ENCODE measurements around the gene SF1.

SF1 gene

DNA sequence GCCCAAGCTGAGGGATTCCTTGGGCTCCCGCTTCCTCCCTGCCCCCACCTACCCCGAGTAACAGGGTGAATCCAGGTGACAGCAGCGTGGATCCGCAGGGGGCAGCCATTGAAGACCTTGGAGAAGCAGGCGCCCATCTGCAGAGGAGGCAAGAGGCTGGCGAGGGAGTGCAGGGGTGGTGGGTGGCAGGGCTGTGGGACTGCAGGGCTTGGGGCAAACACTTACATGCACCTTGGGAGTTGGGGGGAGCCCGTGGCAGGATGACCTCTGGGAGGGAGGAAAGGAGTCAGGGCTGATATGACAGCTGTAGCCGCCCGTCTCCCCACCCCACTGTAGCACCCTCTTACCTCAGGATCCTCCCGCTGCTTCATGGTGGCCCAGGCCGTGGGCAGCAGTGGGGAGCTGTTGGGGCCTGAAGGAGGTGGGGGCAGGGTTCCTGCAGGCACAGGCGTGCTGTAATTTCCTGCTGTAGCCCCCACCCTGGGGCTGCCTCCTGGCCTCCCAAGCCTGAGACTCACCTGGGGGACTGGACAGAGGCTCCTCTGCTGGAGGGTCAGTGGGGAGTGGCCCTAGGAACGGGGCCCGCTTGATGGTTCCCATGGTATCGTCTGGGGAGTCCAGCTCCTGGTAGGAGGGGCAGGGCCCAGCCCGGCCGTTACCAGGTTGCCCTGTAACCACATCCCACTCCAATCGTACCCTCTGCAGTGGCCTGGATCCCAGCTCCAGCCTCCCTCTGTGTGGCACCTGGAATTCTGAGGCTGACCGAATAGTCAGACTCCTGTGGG, 18.6 kb upstream of the SF1 start:
- Histone ChIP-seq H3K27me3 (ENCODE audit: insufficient read depth, poor library complexity, severe bottlenecking) (no peaks in the 10 kb centered on the region), H3K27ac (replicated peaks) (no peak overlapping the region)

DNA sequence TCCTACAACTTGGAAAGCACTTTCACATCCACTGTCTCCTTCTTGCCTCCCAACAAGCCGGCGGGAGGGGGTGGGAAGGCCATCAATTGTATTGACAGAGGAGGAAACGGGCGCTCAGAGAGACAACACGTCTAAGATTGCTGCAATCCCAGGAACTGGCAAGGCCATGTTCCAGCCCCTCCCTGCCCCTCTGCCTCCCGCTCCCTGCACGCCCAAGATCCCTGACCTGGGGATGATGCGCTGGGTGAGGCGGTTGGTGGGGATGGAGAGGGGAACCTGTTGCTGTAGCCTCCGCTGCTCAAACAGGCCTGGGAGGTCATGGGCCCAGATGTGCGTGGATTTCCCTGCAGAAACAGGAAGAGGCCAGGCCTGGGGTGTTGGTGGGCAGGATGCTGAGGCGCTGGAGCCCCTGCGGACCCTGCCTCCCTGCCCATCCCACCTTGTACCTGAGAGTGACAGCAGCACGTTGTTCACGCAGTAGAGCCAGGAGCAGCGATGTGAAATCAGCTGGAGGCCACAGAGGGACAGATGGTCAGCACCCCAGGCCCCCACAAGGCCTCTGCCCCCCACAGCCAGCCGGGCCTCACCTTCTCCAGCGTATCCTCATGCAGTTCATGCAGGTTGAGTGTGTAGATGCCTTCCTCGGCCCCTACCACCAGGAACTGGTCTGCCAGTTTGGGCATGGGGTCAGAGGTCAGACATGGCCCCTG, 17.9 kb upstream of the SF1 start:
- TF ChIP-seq SPI1 (IDR thresholded peaks at IDR 0.05; ENCODE audit: borderline replicate concordance, low read depth) (no peak), GABPA (IDR thresholded peaks at IDR 0.05; ENCODE audit: low read depth) (no peak), POLR2AphosphoS5 (IDR thresholded peaks at IDR 0.05; ENCODE audit: low read depth) (no peak)
- TF ChIP-seq, protein P1, sequence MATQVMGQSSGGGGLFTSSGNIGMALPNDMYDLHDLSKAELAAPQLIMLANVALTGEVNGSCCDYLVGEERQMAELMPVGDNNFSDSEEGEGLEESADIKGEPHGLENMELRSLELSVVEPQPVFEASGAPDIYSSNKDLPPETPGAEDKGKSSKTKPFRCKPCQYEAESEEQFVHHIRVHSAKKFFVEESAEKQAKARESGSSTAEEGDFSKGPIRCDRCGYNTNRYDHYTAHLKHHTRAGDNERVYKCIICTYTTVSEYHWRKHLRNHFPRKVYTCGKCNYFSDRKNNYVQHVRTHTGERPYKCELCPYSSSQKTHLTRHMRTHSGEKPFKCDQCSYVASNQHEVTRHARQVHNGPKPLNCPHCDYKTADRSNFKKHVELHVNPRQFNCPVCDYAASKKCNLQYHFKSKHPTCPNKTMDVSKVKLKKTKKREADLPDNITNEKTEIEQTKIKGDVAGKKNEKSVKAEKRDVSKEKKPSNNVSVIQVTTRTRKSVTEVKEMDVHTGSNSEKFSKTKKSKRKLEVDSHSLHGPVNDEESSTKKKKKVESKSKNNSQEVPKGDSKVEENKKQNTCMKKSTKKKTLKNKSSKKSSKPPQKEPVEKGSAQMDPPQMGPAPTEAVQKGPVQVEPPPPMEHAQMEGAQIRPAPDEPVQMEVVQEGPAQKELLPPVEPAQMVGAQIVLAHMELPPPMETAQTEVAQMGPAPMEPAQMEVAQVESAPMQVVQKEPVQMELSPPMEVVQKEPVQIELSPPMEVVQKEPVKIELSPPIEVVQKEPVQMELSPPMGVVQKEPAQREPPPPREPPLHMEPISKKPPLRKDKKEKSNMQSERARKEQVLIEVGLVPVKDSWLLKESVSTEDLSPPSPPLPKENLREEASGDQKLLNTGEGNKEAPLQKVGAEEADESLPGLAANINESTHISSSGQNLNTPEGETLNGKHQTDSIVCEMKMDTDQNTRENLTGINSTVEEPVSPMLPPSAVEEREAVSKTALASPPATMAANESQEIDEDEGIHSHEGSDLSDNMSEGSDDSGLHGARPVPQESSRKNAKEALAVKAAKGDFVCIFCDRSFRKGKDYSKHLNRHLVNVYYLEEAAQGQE (IDR thresholded peaks at IDR 0.05; ENCODE audit: insufficient replicate concordance, low read depth) = no peak
- TF ChIP-seq, protein P2, sequence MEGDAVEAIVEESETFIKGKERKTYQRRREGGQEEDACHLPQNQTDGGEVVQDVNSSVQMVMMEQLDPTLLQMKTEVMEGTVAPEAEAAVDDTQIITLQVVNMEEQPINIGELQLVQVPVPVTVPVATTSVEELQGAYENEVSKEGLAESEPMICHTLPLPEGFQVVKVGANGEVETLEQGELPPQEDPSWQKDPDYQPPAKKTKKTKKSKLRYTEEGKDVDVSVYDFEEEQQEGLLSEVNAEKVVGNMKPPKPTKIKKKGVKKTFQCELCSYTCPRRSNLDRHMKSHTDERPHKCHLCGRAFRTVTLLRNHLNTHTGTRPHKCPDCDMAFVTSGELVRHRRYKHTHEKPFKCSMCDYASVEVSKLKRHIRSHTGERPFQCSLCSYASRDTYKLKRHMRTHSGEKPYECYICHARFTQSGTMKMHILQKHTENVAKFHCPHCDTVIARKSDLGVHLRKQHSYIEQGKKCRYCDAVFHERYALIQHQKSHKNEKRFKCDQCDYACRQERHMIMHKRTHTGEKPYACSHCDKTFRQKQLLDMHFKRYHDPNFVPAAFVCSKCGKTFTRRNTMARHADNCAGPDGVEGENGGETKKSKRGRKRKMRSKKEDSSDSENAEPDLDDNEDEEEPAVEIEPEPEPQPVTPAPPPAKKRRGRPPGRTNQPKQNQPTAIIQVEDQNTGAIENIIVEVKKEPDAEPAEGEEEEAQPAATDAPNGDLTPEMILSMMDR (IDR thresholded peaks at IDR 0.05; ENCODE audit: insufficient read depth, low read length) = no peak
- no peak for DNase-seq (ENCODE audit: low read depth in 1 of 2, low spot score in 1 of 2)
- no peak overlapping the region for H3K27ac ChIP-seq (replicated peaks)
- H3K4me3 ChIP-seq (replicated peaks; ENCODE audit: insufficient read depth, low read length) = no peak overlapping the region
- H3K27me3 ChIP-seq (ENCODE audit: insufficient read depth, poor library complexity, severe bottlenecking) = no peaks in the 10 kb centered on the region

More for the DNA sequence above, 18.6 kb upstream of the SF1 start:
- TF ChIP-seq POLR2AphosphoS5 (IDR thresholded peaks at IDR 0.05; ENCODE audit: low read depth) (no peak), SPI1 (IDR thresholded peaks at IDR 0.05; ENCODE audit: borderline replicate concordance, low read depth) (no peak), GABPA (IDR thresholded peaks at IDR 0.05; ENCODE audit: low read depth) (no peak)
- TF ChIP-seq, protein P1 (IDR thresholded peaks at IDR 0.05; ENCODE audit: insufficient replicate concordance, low read depth) = no peak
- TF ChIP-seq, protein P2 (IDR thresholded peaks at IDR 0.05; ENCODE audit: insufficient read depth, low read length) = no peak
- H3K4me3 ChIP-seq (replicated peaks; ENCODE audit: insufficient read depth, low read length) = no peak overlapping the region
- DNase-seq (ENCODE audit: low read depth in 1 of 2, low spot score in 1 of 2) = no peak

DNA sequence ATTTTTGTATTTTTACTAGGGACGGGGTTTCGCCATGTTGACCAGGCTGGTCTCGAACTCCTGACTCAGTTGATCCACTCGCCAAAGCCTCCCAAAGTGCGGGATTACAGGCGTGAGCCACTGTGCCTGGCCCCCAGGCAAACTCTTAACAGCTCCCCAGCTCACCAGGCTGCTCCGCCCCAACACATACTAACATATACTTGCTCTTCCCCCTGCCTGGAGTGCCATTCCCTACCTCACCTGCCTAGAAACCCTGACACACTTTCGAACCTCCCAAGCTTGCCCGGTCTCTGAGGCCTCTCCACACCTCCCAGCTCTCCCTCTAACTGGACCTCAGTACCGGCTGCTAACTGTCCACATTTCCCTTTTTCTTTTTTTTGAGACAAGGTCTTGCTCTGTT, 16.2 kb upstream of the SF1 start:
- TF ChIP-seq, protein P1 (IDR thresholded peaks at IDR 0.05; ENCODE audit: insufficient replicate concordance, low read depth) = no peak
- TF ChIP-seq POLR2AphosphoS5 (IDR thresholded peaks at IDR 0.05; ENCODE audit: low read depth) = no peak
- TF ChIP-seq, protein P2 (IDR thresholded peaks at IDR 0.05; ENCODE audit: insufficient read depth, low read length) = no peak
- TF ChIP-seq SPI1 (IDR thresholded peaks at IDR 0.05; ENCODE audit: borderline replicate concordance, low read depth) = no peak
- no peak for TF ChIP-seq GABPA (IDR thresholded peaks at IDR 0.05; ENCODE audit: low read depth)
- no peak overlapping the region for H3K4me3 ChIP-seq (replicated peaks; ENCODE audit: insufficient read depth, low read length)
- no peak for DNase-seq (ENCODE audit: low read depth in 1 of 2, low spot score in 1 of 2)

More for the DNA sequence above, 16.2 kb upstream of the SF1 start:
- H3K27ac ChIP-seq (replicated peaks) = no peak overlapping the region
- H3K27me3 ChIP-seq (ENCODE audit: insufficient read depth, poor library complexity, severe bottlenecking) = no peaks in the 10 kb centered on the region

All from HL-60 (cell line).